GM23338 (cell line): ENCODE results near the gene CYP3A5. TPM values are rescaled to one million over a fixed set of nuclear protein-coding genes. Genes with fewer than 3 reads are reported as not detected.

Experiments used
- ATAC-seq: fragments of 200-7000 bp; cut with Tn5 transposase; 3 replicates; pipeline ENCODE4 v1.9.1; 2020
- DNase-seq: peaks from one replicate; pipeline ENCODE4 v3.0.0-alpha.2; 2015; ENCODE audit warnings: low spot score
- H2AFZ ChIP-seq: fragments of 200-600 bp; sonication (generic); 2 replicates; pipeline ENCODE4 v1.8.0; 2016; ENCODE audit warnings: antibody characterized with exemption, mild to moderate bottlenecking, moderate library complexity
- H3F3A ChIP-seq: fragments of 200-600 bp; sonication (generic); replicated peaks from 2 replicates; pipeline ENCODE4 v1.8.0; 2017; ENCODE audit warnings: antibody characterized with exemption, mixed run types, low read depth
- H3K27ac ChIP-seq: fragments of 200-600 bp; sonication (generic); 2 replicates; pipeline ENCODE4 v1.6.1; 2016; ENCODE audit warnings: low read depth
- H3K27me3 ChIP-seq: fragments of 200-600 bp; sonication (generic); 2 replicates; pipeline ENCODE4 v1.8.0; 2016; ENCODE audit warnings: mild to moderate bottlenecking, mixed run types, moderate library complexity; ENCODE audit not compliant: insufficient read depth
- H3K36me3 ChIP-seq: fragments of 200-600 bp; sonication (generic); 2 replicates; pipeline ENCODE4 v1.8.0; 2016; ENCODE audit warnings: mild to moderate bottlenecking; ENCODE audit not compliant: insufficient read depth
- H3K4me1 ChIP-seq: fragments of 200-600 bp; sonication (generic); 2 replicates; pipeline ENCODE4 v1.8.0; 2016; ENCODE audit warnings: mild to moderate bottlenecking, moderate library complexity; ENCODE audit not compliant: insufficient read depth
- H3K4me2 ChIP-seq: fragments of 200-600 bp; sonication (generic); 2 replicates; pipeline ENCODE4 v1.7.1; 2017; ENCODE audit warnings: mixed run types
- H3K4me3 ChIP-seq: fragments of 200-600 bp; sonication (generic); 2 replicates; pipeline ENCODE4 v1.6.1; 2016; ENCODE audit warnings: mixed run types
- H3K79me2 ChIP-seq: fragments of 200-600 bp; sonication (generic); replicated peaks from 2 replicates; pipeline ENCODE4 v1.8.0; 2017; ENCODE audit warnings: mild to moderate bottlenecking; ENCODE audit not compliant: insufficient read depth
- H3K9me2 ChIP-seq: fragments of 200-600 bp; sonication (generic); 2 replicates; pipeline ENCODE4 v1.8.0; 2017; ENCODE audit not compliant: insufficient read depth
- H4K20me1 ChIP-seq: fragments of 200-600 bp; sonication (generic); replicated peaks from 2 replicates; pipeline ENCODE4 v1.8.0; 2017; ENCODE audit warnings: mild to moderate bottlenecking; ENCODE audit not compliant: insufficient read depth
- H3K27ac Mint-ChIP-seq: 2 replicates; pipeline ENCODE4 v1.8.0; 2020; ENCODE audit warnings: inconsistent platforms, mild to moderate bottlenecking, moderate library complexity, mixed read lengths
- H3K27me3 Mint-ChIP-seq: 3 replicates; pipeline ENCODE4 v1.8.0; 2022; ENCODE audit warnings: low read depth, mild to moderate bottlenecking, moderate library complexity, mixed read lengths, inconsistent platforms; ENCODE audit not compliant: insufficient read depth, poor library complexity
- H3K36me3 Mint-ChIP-seq: 3 replicates; pipeline ENCODE4 v1.8.0; 2021; ENCODE audit warnings: low read depth, mild to moderate bottlenecking, inconsistent platforms, moderate library complexity, mixed read lengths
- H3K4me1 Mint-ChIP-seq: 3 replicates; pipeline ENCODE4 v1.8.0; 2020; ENCODE audit warnings: mild to moderate bottlenecking, inconsistent platforms, mixed read lengths
- H3K4me3 Mint-ChIP-seq: 3 replicates; pipeline ENCODE4 v1.8.0; 2021; ENCODE audit warnings: moderate library complexity, mild to moderate bottlenecking, inconsistent platforms, mixed read lengths
- H3K9me3 Mint-ChIP-seq: 3 replicates; pipeline ENCODE4 v1.8.0; 2020; ENCODE audit warnings: moderate library complexity, mild to moderate bottlenecking, inconsistent platforms, mixed read lengths
- EZH2phosphoT487 ChIP-seq: fragments of 200-600 bp; sonication (generic); IDR thresholded peaks from one replicate; pipeline ENCODE4 v1.8.1; 2018; ENCODE audit warnings: antibody characterized with exemption; ENCODE audit not compliant: unreplicated experiment
- POLR2AphosphoS5 ChIP-seq: IDR thresholded peaks from 2 replicates; pipeline ENCODE4 v1.6.1; 2016; ENCODE audit warnings: antibody characterized with exemption, low read depth
- STAT1 ChIP-seq: IDR thresholded peaks from one replicate; pipeline ENCODE4 v1.6.1; 2016; ENCODE audit warnings: antibody characterized with exemption; ENCODE audit not compliant: unreplicated experiment
- ZNF331 ChIP-seq: fragments of 250-450 bp; sonication (Bioruptor Pico); IDR thresholded peaks from 2 replicates; pipeline ENCODE4 v1.5.0; 2020; ENCODE audit warnings: low read depth, mild to moderate bottlenecking, moderate library complexity
- ZNF462 ChIP-seq: fragments of 250-450 bp; sonication (Bioruptor Pico); IDR thresholded peaks from 2 replicates; pipeline ENCODE4 v1.5.0; 2020; ENCODE audit warnings: mild to moderate bottlenecking, moderate library complexity
- polyA plus RNA-seq: library from polyadenylated mRNA; unstranded; fragments of >200 nt; fragmentation: Nextera tagmentation; extraction: Ambion mirVana; gene quantifications from 2 replicates; pipeline ENCODE4 v1.2.1, GENCODE V29; 2016
- total RNA-seq: library from RNA; depleted of rRNA; stranded (reverse); fragments of >200 nt; shearing (Covaris generic); gene quantifications from 2 replicates; pipeline ENCODE4 v1.2.3, GENCODE V29; 2014
- TF ChIP-seq, protein P1 (sequence below): IDR thresholded peaks from one replicate; pipeline ENCODE4 v1.6.1; 2018; ENCODE audit warnings: antibody characterized with exemption; ENCODE audit not compliant: unreplicated experiment

Gene CYP3A5
- total and polyA plus RNA-seq, 2 experiments from 2014 or later = 1.2 TPM; not detected in 1

DNA sequence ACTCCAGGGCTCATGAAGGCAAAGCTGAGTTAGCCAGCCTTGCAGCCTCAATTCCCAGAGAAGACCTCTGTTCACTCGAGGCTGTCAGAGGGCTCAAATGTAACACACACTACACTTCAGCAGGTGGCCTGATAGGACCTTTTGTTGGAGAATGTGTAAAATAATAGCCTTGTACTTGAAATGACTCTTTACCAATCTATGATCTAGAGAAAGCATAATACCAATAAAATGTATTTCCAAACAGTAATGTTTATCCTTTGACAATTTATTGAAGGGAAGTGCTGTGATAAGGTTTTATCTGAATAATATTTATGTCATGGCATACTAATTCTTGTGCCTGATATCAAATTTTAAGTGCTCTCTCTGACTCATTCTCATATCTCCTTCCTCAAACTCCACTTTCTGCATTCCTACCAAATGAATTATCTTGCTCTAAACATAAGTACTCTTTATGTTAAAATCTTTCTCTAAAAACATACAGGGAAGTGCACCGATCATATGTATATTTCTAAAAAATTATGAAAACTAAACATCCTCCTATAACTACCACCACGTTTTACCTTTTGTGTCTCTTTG lies 34.3 kb upstream of the CYP3A5 start (continued):
- TF ChIP-seq ZNF462 (no peak), ZNF331 (CRISPR knock-in tag) (no peak), EZH2phosphoT487 (no peak), STAT1 (no peak), POLR2AphosphoS5 (no peak)

DNA sequence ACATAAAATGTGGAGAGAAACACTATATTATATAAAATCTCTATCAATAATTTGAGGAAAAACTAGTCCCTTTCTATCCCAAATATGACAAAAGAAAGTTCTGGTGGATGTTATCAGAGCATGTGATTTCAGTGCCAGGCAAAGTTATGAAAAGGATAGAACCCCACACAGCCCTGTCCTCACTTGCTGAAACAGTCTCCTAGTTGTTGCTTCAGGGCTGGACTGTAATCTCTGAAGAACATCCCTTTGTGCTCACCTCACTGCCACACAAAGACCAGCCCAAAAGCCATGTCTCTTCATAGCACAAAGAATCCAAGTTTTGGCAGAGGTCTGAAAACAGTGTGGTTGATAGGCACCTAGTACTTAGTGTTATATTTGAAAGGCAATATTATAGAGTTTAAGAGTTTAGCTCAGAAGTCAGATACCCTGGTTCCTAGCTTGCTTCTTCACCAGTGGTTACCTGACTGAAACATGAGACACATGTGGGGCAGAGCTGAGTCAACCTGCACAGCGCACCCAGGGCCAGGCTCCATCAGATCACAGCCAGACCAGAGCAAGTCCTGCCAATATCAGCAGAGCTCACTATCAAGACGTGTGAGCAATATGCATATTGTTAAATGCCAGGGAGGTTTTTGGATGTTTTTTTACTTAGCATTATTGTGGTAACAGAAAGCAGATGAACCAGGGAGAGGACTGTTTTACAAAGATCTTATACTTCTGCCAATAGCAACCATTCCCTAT lies 30.2 kb upstream of the CYP3A5 start:
- Histone ChIP-seq H3K27ac (no peak overlapping the region), H4K20me1 (no peaks in the 10 kb centered on the region), H3K27me3 (no peaks in the 10 kb centered on the region), H3K79me2 (no peaks in the 10 kb centered on the region), H3K4me2 (no peak overlapping the region), H3K4me1 (no peaks in the 10 kb centered on the region), H3K9me2 (0 out of 2 replicates have a peak, but pooled peaks cover 6% of the 10 kb centered on the region), H3F3A (no peaks in the 10 kb centered on the region), H3K4me3 (no peak overlapping the region), H3K36me3 (no peaks in the 10 kb centered on the region; the same call in 1 of the 2 replicates), H2AFZ (no peak overlapping the region)
- Mint-ChIP-seq H3K27me3 (no peaks in the 10 kb centered on the region), H3K9me3 (peaks cover 3% of the 10 kb centered on the region; the same call in 2 of the 3 replicates), H3K36me3 (no peaks in the 10 kb centered on the region; the same call in 2 of the 3 replicates), H3K4me1 (no peaks in the 10 kb centered on the region), H3K27ac (no peak overlapping the region), H3K4me3 (no peak overlapping the region)
- no peak for ATAC-seq
- no peak for DNase-seq
- TF ChIP-seq ZNF331 (CRISPR knock-in tag) = no peak
- TF ChIP-seq POLR2AphosphoS5 = no peak
- TF ChIP-seq, protein P1, sequence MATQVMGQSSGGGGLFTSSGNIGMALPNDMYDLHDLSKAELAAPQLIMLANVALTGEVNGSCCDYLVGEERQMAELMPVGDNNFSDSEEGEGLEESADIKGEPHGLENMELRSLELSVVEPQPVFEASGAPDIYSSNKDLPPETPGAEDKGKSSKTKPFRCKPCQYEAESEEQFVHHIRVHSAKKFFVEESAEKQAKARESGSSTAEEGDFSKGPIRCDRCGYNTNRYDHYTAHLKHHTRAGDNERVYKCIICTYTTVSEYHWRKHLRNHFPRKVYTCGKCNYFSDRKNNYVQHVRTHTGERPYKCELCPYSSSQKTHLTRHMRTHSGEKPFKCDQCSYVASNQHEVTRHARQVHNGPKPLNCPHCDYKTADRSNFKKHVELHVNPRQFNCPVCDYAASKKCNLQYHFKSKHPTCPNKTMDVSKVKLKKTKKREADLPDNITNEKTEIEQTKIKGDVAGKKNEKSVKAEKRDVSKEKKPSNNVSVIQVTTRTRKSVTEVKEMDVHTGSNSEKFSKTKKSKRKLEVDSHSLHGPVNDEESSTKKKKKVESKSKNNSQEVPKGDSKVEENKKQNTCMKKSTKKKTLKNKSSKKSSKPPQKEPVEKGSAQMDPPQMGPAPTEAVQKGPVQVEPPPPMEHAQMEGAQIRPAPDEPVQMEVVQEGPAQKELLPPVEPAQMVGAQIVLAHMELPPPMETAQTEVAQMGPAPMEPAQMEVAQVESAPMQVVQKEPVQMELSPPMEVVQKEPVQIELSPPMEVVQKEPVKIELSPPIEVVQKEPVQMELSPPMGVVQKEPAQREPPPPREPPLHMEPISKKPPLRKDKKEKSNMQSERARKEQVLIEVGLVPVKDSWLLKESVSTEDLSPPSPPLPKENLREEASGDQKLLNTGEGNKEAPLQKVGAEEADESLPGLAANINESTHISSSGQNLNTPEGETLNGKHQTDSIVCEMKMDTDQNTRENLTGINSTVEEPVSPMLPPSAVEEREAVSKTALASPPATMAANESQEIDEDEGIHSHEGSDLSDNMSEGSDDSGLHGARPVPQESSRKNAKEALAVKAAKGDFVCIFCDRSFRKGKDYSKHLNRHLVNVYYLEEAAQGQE = no peak
